Measurements from ENCODE around the gene DOCK9.

DOCK9 gene

DNA sequence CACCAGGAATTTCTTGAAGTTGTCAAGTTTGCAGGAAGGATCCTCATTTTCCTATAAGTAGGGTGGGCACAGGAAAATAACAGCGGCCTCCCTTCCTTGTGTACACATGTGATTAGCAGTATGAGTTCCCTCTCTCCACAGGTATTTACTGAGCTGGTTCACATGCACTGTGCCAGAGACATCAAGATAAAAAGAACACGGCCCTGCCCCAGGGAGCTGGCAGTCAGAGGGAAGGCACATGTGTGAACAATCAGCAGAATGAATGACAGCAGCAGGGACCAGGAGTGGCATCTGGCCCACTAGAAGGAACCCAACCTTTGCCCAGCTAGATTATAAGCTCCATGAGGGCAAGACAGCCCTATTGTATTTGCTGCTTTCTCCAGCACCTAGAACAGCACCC lies 13.9 kb downstream of the DOCK9 start:
- Mint-ChIP-seq H3K9me3 (no peaks in the 10 kb centered on the region), H3K36me3 (ENCODE audit: insufficient read depth) (peaks cover 3% of the 10 kb centered on the region), H3K4me1 (peaks cover 32% of the 10 kb centered on the region), H3K4me3 (no peak overlapping the region), H3K27ac (ENCODE audit: low read depth) (no peak overlapping the region), H3K27me3 (no peaks in the 10 kb centered on the region)
- no peak for DNase-seq (ENCODE audit: low spot score in 2 of 2)
- ATAC-seq (replicated peaks; ENCODE audit: extremely low read depth, poor library complexity, severe bottlenecking) = no peak

DNA sequence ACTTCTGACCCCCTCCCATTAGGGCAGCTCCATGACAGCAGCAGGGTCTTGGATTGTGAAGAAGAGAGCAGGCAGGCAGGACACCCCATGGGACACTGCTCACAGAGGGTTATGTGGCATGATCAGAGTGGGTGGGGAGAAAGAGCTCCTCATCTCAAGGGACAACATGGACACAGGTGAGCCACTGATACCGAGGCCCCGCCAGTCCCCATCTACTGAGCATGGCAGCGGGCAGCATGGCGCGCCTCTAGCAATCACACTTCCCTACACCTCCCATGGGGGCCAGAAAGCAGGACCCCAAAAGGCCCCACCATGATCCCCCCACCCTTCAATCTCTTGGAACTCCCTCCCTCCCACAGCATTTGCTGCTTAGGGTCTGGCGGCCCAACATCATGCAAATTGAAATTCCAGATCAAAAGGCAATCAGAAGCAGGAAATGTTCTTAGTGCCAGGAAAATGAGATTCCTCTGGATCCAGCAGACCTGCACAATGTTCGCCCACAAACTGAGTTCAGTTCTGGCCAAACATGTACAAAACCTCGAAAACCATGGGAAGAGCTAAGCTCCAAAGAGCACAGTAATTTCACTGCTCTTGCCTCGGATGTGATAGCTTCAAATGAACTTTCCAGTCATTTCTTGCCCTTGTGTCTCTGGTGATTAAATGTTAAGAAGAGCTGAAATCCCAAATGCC lies 14.8 kb downstream of the DOCK9 start:
- H3K9me3 Mint-ChIP-seq = no peaks in the 10 kb centered on the region
- peaks cover 29% of the 10 kb centered on the region for H3K4me1 Mint-ChIP-seq
- H3K4me3 Mint-ChIP-seq = no peak overlapping the region
- H3K27ac Mint-ChIP-seq (ENCODE audit: low read depth) = no peak overlapping the region
- peaks cover 1% of the 10 kb centered on the region for H3K36me3 Mint-ChIP-seq (ENCODE audit: insufficient read depth)
- no peak for DNase-seq (ENCODE audit: low spot score in 2 of 2)
- no peak for ATAC-seq (replicated peaks; ENCODE audit: extremely low read depth, poor library complexity, severe bottlenecking)
- H3K27me3 Mint-ChIP-seq = no peaks in the 10 kb centered on the region

DNA sequence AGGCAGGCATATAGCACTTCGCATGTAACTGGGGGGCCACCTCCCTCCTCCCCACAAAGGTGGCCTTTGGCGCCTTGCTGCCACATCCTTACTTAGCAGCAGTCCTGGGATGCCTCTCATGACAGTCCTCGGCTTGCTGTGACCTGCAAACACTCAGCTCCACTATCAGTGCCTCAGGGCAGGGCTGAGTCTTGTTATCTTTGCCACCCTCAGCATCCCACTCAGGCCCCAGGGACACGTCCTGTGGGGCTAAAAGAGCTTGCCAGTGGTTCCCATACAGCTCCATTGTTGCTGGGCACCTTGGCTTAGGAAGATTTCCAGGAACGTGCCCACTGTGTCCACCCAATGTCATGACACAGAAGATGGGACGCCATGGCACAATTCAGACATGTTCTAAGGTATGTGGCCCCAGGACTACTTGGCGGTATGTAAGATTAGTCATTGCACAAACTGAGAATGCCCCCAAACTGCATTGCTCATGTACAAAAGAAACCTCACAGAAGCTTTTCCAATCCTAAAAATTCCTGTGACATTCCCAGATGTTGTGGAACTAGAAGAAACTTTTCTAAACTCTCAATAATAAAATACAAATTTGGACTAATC lies 16.3 kb downstream of the DOCK9 start:
- Mint-ChIP-seq H3K4me3 (no peak overlapping the region), H3K36me3 (ENCODE audit: insufficient read depth) (peaks cover 1% of the 10 kb centered on the region), H3K27me3 (no peaks in the 10 kb centered on the region), H3K27ac (ENCODE audit: low read depth) (no peak overlapping the region), H3K9me3 (no peaks in the 10 kb centered on the region), H3K4me1 (peaks cover 29% of the 10 kb centered on the region)
- DNase-seq (ENCODE audit: low spot score in 2 of 2) (no peak), ATAC-seq (replicated peaks; ENCODE audit: extremely low read depth, poor library complexity, severe bottlenecking) (no peak)

DNA sequence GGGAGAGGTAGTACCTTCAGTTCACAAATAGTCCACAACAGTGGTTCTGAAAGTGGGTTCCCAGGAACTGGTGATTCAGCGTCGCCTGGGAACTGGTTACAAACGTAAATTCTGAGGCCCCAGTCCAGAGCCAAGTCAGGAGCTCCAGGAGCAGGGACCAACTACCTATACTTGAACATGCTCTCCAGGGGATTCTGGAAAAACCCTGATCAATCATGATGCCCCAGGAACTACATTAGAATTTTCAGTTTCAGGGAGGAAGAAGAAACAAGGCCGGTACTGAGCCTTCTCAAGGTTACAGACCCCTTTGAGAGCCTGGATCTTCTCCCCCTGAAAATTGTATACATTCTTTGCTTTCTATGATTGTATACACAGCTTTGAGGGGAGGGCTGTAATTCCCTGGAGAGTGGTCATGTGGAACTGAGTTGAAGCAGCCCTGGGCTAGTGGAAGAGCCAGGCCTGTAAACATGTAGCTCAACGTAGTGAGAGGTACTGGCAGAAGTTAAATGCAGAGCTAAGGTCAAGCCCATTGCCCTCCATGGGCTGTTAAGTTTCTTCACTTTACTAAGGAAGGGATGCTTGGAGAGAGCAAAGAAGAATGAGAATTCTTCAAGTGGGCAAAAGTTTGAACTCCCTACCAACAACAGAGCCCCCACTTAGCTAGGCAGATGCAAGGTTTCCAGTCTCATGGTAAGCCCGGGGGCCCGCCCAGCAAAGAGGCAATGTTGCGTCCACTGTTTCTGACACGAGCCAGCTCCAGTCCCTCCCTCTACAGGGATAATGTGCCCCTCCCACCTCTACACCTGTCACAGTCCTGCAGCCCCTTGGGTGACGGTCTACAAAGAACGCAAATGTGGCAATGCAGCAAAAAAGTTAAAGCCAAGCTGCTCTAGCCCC lies 17.0 kb downstream of the DOCK9 start:
- peaks cover 22% of the 10 kb centered on the region for H3K4me1 Mint-ChIP-seq
- no peak overlapping the region for H3K27ac Mint-ChIP-seq (ENCODE audit: low read depth)
- ATAC-seq (replicated peaks; ENCODE audit: extremely low read depth, poor library complexity, severe bottlenecking) = no peak
- no peak overlapping the region for H3K4me3 Mint-ChIP-seq
- DNase-seq (ENCODE audit: low spot score in 2 of 2) = no peak
- peaks cover 1% of the 10 kb centered on the region for H3K36me3 Mint-ChIP-seq (ENCODE audit: insufficient read depth)
- no peaks in the 10 kb centered on the region for H3K27me3 Mint-ChIP-seq
- H3K9me3 Mint-ChIP-seq = no peaks in the 10 kb centered on the region

DNA sequence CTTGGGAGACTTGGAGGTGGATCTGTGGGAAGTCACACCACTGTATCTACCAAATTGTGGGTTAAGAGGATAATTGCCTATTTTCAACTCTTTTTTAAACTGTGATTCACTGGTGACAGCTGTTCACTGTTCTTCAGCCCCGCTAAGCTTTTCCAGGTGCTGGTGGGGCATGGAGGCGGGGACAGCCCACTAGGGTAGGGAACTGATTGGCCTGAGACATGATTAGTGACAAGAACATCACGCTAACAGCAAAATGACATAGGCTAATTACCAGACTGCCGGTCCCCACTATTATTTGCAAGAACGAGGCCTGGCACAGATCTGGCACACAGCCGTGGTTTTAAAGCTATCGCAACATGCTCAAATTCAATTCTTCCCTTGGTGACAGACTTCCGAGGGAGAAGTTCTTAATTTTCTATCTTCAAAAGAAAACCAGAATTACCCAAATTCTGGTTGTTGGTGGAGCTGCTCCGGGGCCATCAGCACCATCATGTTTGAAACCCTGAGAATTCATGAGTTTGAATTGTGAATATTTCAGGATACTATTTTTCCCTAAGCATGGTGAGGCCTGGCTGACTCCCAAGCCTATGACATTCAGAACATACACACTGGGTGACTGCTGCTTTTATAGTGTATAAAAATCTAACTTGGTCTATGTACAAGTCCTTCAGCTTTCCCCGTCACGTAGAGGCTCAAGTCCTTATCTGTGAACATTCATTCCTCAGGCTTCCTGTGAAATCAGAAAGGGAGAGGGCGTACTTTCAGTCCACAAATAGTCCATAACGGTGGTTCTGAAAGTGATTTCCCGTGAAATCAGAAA lies 17.9 kb downstream of the DOCK9 start:
- peaks cover 18% of the 10 kb centered on the region for H3K4me1 Mint-ChIP-seq
- no peak overlapping the region for H3K27ac Mint-ChIP-seq (ENCODE audit: low read depth)
- no peak overlapping the region for H3K4me3 Mint-ChIP-seq
- ATAC-seq (replicated peaks; ENCODE audit: extremely low read depth, poor library complexity, severe bottlenecking) (no peak), DNase-seq (ENCODE audit: low spot score in 2 of 2) (no peak)
- no peaks in the 10 kb centered on the region for H3K9me3 Mint-ChIP-seq
- no peaks in the 10 kb centered on the region for H3K27me3 Mint-ChIP-seq
- H3K36me3 Mint-ChIP-seq (ENCODE audit: insufficient read depth) = no peaks in the 10 kb centered on the region

DNA sequence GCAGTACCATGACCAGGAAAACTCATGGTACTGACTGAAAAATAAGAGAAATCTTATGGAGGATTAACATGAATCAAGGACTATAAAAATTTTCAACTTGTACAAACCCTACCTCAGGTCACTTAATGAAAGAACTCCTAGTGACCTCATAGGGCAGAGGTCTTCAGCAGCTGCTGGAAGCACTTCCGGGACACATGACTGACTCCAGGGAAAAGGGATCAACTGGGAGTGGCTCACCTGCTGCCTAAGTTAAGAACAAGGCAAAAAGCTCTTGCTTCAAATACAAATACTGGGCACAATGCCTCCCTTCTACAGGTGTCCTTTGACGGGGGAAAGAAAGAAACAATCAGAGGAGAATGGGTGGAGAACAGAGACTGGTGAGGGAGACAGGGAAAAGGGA lies 18.6 kb downstream of the DOCK9 start:
- no peak overlapping the region for H3K27ac Mint-ChIP-seq (ENCODE audit: low read depth)
- ATAC-seq (replicated peaks; ENCODE audit: extremely low read depth, poor library complexity, severe bottlenecking) (no peak), DNase-seq (ENCODE audit: low spot score in 2 of 2) (no peak)
- H3K27me3 Mint-ChIP-seq = no peaks in the 10 kb centered on the region
- H3K9me3 Mint-ChIP-seq = no peaks in the 10 kb centered on the region
- no peak overlapping the region for H3K4me3 Mint-ChIP-seq
- H3K4me1 Mint-ChIP-seq = peaks cover 18% of the 10 kb centered on the region
- H3K36me3 Mint-ChIP-seq (ENCODE audit: insufficient read depth) = no peaks in the 10 kb centered on the region

DNA sequence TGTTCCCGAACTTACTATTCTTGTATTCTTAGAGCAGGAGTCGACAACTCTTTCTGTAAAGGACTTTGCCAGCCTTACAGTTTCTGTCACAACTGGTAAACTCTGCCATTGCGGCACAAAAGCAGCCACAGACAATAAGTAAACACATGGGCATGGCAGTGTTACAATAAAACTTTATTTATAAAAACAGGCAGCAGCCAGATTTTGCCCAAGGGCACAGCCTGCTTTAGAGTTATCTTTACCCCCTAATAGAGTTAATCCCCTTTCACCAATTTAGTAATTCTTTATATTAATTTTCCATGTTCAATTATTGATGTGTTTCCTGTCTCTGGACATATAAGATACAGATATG lies 19.4 kb downstream of the DOCK9 start:
- H3K27me3 Mint-ChIP-seq = no peaks in the 10 kb centered on the region
- H3K9me3 Mint-ChIP-seq = no peaks in the 10 kb centered on the region
- H3K36me3 Mint-ChIP-seq (ENCODE audit: insufficient read depth) = peaks cover 5% of the 10 kb centered on the region
- H3K27ac Mint-ChIP-seq (ENCODE audit: low read depth) = no peak overlapping the region
- H3K4me3 Mint-ChIP-seq = no peak overlapping the region
- peaks cover 25% of the 10 kb centered on the region for H3K4me1 Mint-ChIP-seq
- ATAC-seq (replicated peaks; ENCODE audit: extremely low read depth, poor library complexity, severe bottlenecking) = no peak
- no peak for DNase-seq (ENCODE audit: low spot score in 2 of 2)

DNA sequence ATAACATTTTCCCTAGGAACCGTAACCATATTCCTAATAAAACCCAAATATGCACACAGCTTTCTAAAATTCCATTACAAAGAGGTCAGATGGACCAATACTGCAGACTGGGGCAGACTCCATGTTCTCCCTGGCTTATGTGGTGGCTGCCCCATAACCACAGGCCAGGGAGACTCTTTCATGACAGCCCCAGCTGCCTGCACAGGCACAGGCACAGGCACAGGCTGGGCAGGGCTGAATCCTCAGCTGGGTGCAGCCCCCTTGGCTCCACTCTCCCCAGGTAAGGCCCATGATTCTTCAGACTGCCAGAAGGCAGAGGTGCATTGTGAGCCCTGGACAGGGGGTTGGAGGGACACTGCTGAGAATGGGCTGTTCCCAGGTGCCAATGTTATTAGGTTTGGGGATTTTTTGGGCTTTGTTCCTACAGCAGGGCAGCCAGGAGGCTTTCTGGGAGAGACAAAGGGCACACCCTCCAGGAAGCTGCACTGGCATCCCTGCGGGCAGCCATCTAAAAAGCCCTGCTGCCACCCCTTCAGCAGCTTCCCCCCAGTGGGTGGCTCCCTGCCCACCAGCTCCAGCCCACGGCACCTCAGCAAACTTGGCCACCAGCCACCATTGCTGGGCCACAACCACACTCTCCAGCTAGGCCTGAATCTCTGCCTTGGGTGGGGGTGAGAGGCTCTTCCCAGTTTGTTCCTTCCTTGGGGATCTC lies 20.0 kb downstream of the DOCK9 start:
- H3K27me3 Mint-ChIP-seq = no peaks in the 10 kb centered on the region
- H3K9me3 Mint-ChIP-seq = no peaks in the 10 kb centered on the region
- H3K27ac Mint-ChIP-seq (ENCODE audit: low read depth) = no peak overlapping the region
- no peak overlapping the region for H3K4me3 Mint-ChIP-seq
- ATAC-seq (replicated peaks; ENCODE audit: extremely low read depth, poor library complexity, severe bottlenecking) (no peak), DNase-seq (ENCODE audit: low spot score in 2 of 2) (no peak)
- H3K36me3 Mint-ChIP-seq (ENCODE audit: insufficient read depth) = peaks cover 5% of the 10 kb centered on the region
- H3K4me1 Mint-ChIP-seq = peaks cover 24% of the 10 kb centered on the region

DNA sequence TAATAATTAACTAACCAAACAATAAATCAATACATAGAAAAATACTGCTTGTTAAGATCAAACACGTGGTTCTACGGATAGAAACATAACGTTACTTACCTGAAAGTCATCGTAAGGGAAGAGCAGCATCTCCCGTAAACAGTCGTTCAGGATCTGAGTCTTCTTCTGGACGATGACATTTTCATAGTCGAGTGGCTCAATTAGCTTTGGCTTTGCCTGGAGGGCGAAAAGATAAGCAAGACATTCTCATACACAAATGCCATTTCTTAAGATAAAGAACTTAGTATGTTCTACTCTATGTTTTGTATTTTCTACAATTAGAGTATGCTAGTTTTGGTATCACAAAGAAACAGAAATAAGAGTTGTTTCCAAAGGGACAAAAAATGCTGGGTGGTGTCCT lies 22.5 kb downstream of the DOCK9 start:
- Mint-ChIP-seq H3K4me3 (no peak overlapping the region), H3K36me3 (ENCODE audit: insufficient read depth) (peaks cover 5% of the 10 kb centered on the region), H3K27ac (ENCODE audit: low read depth) (no peak overlapping the region), H3K4me1 (peaks cover 13% of the 10 kb centered on the region), H3K27me3 (no peaks in the 10 kb centered on the region), H3K9me3 (no peaks in the 10 kb centered on the region)
- DNase-seq (ENCODE audit: low spot score in 2 of 2) (no peak), ATAC-seq (replicated peaks; ENCODE audit: extremely low read depth, poor library complexity, severe bottlenecking) (no peak)

DNA sequence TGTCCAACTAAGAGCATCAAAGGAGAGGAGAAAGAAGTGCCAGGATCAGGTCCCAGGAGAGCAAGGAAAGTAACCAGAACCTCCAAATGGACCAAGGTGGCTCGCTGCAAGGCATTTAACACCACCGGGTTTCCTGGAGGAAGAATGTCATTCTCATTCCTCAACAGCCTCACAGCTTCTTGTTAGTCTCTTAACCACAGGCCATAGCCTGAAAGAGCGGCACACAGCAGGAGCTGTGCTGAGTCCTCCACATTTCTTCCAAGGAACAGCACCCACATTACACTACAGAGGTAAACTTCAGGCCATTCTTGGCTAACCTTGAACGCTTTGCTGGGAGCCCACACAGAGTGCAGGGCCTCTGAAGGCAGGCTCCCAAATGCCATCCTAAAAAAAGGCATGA lies 23.6 kb downstream of the DOCK9 start:
- no peaks in the 10 kb centered on the region for H3K27me3 Mint-ChIP-seq
- H3K9me3 Mint-ChIP-seq = no peaks in the 10 kb centered on the region
- H3K4me3 Mint-ChIP-seq = no peak overlapping the region
- peaks cover 10% of the 10 kb centered on the region for H3K4me1 Mint-ChIP-seq
- H3K27ac Mint-ChIP-seq (ENCODE audit: low read depth) = no peak overlapping the region
- DNase-seq (ENCODE audit: low spot score in 2 of 2) (no peak), ATAC-seq (replicated peaks; ENCODE audit: extremely low read depth, poor library complexity, severe bottlenecking) (no peak)
- peaks cover 9% of the 10 kb centered on the region for H3K36me3 Mint-ChIP-seq (ENCODE audit: insufficient read depth)

DNA sequence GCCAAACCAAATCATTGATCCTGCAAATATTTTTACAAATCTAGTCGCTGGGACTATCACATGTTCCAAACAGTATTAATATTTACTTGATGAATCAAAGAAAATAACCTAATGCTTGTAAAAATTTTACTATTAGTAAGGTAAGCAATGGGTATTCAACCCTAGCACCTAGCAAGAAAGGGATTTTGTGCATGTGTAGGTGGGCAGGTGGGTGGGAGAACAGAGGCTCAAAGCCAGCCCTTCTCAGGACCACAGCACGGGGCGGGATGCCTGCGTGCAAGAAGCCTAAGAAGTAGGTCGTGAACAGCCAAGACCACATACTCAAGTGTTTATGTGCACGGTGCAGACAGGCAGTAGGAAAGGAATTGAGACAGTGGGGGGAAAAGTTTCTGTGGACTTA lies 26.6 kb downstream of the DOCK9 start:
- ATAC-seq (replicated peaks; ENCODE audit: extremely low read depth, poor library complexity, severe bottlenecking) (no peak), DNase-seq (ENCODE audit: low spot score in 2 of 2) (no peak)
- Mint-ChIP-seq H3K4me3 (no peak overlapping the region), H3K4me1 (peaks cover 27% of the 10 kb centered on the region), H3K27ac (ENCODE audit: low read depth) (no peak overlapping the region), H3K27me3 (no peaks in the 10 kb centered on the region), H3K36me3 (ENCODE audit: insufficient read depth) (peaks cover 15% of the 10 kb centered on the region), H3K9me3 (no peaks in the 10 kb centered on the region)

DNA sequence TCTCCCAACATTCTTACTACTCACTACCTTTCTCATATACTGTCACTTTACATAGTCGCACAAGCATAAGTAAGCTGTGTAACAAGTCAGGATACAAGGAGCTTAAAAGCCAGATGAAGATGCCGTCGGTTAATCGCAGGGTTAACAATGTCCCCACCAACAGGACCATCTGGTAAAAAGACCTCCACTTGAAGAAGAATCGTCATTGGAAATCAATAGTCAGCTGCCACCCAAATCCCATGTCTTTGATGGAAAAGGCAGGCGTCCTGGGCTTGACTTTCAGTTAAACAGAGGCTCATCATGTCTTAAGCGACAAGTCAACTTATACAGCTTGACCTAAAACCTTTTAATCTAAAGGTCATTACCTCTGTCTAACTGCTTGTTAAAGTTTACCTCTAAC lies 27.2 kb downstream of the DOCK9 start:
- Mint-ChIP-seq H3K36me3 (ENCODE audit: insufficient read depth) (peaks cover 15% of the 10 kb centered on the region), H3K27ac (ENCODE audit: low read depth) (no peak overlapping the region), H3K4me3 (no peak overlapping the region), H3K4me1 (peaks cover 30% of the 10 kb centered on the region), H3K27me3 (no peaks in the 10 kb centered on the region), H3K9me3 (no peaks in the 10 kb centered on the region)
- DNase-seq (ENCODE audit: low spot score in 2 of 2) (no peak), ATAC-seq (replicated peaks; ENCODE audit: extremely low read depth, poor library complexity, severe bottlenecking) (no peak)
